WTC11 (cell line): Measurements from ENCODE around the gene CNTN1.

Experiments
- CREM ChIP-seq: sonication (generic); formaldehyde crosslinking; IDR thresholded peaks from 2 replicates; pipeline ENCODE4 v1.8.1; 2022; ENCODE audit warnings: mild to moderate bottlenecking, missing genetic modification reagents, moderate library complexity
- NR3C1 ChIP-seq: sonication (generic); formaldehyde crosslinking; conservative IDR thresholded peaks from 2 replicates; pipeline ENCODE4 v1.8.1; 2023; ENCODE audit warnings: low read depth, mild to moderate bottlenecking, missing genetic modification reagents
- TEAD1 ChIP-seq: sonication (generic); formaldehyde crosslinking; IDR thresholded peaks from 2 replicates; pipeline ENCODE4 v1.8.0; 2022; ENCODE audit warnings: mild to moderate bottlenecking, missing genetic modification reagents
- TF ChIP-seq, protein P1 (sequence below): sonication (generic); formaldehyde crosslinking; IDR thresholded peaks from 2 replicates; pipeline ENCODE4 v1.8.1; 2023; ENCODE audit warnings: mild to moderate bottlenecking, missing genetic modification reagents
- TF ChIP-seq, protein P2 (sequence below): sonication (generic); formaldehyde crosslinking; IDR thresholded peaks from 2 replicates; pipeline ENCODE4 v1.8.1; 2023; ENCODE audit warnings: mild to moderate bottlenecking, missing genetic modification reagents, moderate library complexity
- TF ChIP-seq, protein P3 (sequence below): sonication (generic); formaldehyde crosslinking; IDR thresholded peaks from 2 replicates; pipeline ENCODE4 v1.8.0; 2022; ENCODE audit warnings: mild to moderate bottlenecking, missing genetic modification reagents
- TF ChIP-seq, protein P4 (sequence below): fragments of 200-600 bp; IDR thresholded peaks from 2 replicates; pipeline ENCODE4 v1.8.0; 2022; ENCODE audit warnings: antibody characterized with exemption
- TF ChIP-seq, protein P5 (sequence below): sonication (generic); formaldehyde crosslinking; IDR thresholded peaks from 2 replicates; pipeline ENCODE4 v1.8.1; 2022; ENCODE audit warnings: mild to moderate bottlenecking, missing genetic modification reagents, moderate library complexity, borderline replicate concordance
- TF ChIP-seq, protein P6 (sequence below): sonication (generic); formaldehyde crosslinking; IDR thresholded peaks from 2 replicates; pipeline ENCODE4 v1.8.1; 2022; ENCODE audit warnings: low read depth, missing genetic modification reagents, borderline replicate concordance

DNA sequence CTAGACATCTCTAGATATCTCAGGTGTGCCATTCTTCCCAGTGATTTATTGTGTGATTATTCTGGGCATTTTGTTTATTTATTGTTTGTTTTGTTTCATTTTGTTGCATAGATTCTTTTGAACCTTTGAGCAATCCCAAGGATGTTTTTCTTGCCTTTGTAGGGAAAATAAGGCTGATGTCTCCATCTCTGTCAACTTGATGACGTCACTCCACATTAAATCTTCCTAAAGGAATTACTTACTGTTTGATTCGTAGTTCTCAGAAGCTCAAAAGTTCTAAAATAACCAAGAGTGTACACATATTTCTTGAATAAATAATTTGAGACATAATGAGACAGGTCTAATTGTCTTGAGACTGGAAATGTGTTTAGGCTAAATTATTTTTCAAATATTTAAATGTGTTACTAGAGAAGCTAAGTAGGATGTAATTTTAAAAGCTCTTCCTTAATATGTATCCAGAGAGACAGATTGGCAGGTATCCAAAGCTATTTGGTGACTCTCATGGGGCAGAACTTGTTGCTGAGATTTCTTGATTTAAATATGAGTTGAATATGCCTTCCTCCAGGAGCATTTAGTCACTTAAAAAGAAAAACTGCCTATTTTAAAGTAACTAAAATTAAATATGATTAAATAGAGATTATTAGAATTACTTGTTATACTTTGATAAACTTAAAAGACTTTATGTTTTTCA, 128.7 kb downstream of the CNTN1 start:
- TF ChIP-seq, protein P1, sequence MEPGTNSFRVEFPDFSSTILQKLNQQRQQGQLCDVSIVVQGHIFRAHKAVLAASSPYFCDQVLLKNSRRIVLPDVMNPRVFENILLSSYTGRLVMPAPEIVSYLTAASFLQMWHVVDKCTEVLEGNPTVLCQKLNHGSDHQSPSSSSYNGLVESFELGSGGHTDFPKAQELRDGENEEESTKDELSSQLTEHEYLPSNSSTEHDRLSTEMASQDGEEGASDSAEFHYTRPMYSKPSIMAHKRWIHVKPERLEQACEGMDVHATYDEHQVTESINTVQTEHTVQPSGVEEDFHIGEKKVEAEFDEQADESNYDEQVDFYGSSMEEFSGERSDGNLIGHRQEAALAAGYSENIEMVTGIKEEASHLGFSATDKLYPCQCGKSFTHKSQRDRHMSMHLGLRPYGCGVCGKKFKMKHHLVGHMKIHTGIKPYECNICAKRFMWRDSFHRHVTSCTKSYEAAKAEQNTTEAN (CRISPR knock-in tag), result no peak
- TF ChIP-seq, protein P2, sequence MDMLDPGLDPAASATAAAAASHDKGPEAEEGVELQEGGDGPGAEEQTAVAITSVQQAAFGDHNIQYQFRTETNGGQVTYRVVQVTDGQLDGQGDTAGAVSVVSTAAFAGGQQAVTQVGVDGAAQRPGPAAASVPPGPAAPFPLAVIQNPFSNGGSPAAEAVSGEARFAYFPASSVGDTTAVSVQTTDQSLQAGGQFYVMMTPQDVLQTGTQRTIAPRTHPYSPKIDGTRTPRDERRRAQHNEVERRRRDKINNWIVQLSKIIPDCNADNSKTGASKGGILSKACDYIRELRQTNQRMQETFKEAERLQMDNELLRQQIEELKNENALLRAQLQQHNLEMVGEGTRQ (CRISPR knock-in tag), result no peak
- TF ChIP-seq, protein P3, sequence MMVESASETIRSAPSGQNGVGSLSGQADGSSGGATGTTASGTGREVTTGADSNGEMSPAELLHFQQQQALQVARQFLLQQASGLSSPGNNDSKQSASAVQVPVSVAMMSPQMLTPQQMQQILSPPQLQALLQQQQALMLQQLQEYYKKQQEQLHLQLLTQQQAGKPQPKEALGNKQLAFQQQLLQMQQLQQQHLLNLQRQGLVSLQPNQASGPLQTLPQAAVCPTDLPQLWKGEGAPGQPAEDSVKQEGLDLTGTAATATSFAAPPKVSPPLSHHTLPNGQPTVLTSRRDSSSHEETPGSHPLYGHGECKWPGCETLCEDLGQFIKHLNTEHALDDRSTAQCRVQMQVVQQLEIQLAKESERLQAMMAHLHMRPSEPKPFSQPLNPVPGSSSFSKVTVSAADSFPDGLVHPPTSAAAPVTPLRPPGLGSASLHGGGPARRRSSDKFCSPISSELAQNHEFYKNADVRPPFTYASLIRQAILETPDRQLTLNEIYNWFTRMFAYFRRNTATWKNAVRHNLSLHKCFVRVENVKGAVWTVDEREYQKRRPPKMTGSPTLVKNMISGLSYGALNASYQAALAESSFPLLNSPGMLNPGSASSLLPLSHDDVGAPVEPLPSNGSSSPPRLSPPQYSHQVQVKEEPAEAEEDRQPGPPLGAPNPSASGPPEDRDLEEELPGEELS (CRISPR knock-in tag), result no peak
- TF ChIP-seq, protein P4, sequence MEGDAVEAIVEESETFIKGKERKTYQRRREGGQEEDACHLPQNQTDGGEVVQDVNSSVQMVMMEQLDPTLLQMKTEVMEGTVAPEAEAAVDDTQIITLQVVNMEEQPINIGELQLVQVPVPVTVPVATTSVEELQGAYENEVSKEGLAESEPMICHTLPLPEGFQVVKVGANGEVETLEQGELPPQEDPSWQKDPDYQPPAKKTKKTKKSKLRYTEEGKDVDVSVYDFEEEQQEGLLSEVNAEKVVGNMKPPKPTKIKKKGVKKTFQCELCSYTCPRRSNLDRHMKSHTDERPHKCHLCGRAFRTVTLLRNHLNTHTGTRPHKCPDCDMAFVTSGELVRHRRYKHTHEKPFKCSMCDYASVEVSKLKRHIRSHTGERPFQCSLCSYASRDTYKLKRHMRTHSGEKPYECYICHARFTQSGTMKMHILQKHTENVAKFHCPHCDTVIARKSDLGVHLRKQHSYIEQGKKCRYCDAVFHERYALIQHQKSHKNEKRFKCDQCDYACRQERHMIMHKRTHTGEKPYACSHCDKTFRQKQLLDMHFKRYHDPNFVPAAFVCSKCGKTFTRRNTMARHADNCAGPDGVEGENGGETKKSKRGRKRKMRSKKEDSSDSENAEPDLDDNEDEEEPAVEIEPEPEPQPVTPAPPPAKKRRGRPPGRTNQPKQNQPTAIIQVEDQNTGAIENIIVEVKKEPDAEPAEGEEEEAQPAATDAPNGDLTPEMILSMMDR, result no peak
- TF ChIP-seq NR3C1, result no peak
- TF ChIP-seq CREM (CRISPR knock-in tag), result no peak
- TF ChIP-seq, protein P5, sequence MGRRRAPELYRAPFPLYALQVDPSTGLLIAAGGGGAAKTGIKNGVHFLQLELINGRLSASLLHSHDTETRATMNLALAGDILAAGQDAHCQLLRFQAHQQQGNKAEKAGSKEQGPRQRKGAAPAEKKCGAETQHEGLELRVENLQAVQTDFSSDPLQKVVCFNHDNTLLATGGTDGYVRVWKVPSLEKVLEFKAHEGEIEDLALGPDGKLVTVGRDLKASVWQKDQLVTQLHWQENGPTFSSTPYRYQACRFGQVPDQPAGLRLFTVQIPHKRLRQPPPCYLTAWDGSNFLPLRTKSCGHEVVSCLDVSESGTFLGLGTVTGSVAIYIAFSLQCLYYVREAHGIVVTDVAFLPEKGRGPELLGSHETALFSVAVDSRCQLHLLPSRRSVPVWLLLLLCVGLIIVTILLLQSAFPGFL, result no peak
- TF ChIP-seq, protein P6, sequence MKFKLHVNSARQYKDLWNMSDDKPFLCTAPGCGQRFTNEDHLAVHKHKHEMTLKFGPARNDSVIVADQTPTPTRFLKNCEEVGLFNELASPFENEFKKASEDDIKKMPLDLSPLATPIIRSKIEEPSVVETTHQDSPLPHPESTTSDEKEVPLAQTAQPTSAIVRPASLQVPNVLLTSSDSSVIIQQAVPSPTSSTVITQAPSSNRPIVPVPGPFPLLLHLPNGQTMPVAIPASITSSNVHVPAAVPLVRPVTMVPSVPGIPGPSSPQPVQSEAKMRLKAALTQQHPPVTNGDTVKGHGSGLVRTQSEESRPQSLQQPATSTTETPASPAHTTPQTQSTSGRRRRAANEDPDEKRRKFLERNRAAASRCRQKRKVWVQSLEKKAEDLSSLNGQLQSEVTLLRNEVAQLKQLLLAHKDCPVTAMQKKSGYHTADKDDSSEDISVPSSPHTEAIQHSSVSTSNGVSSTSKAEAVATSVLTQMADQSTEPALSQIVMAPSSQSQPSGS (CRISPR knock-in tag), result no peak
- no peak for TF ChIP-seq TEAD1 (CRISPR knock-in tag)
